NCI-H774 (cell line): ENCODE measurements around the gene CCDC54.
"Not testable (repeated sequence)": the region's sequence is repeated elsewhere in the genome, so short reads cannot be mapped to it uniquely, and the experiment has no call there.

Experiments
- DNase-seq: peaks from one replicate; lab custom pipeline; 2025; lab: John Stamatoyannopoulos, UW

CCDC54 gene

GRCh38 chr3:107377151-107377550, at the start of gene CCDC54:
Gene CCDC54 (plus strand): TSS chr3:107377439. CDS start chr3:107377588, 149 bp downstream.
- DNase-seq = no peak

GRCh38 chr3:107328069-107328468, 49.2 kb upstream of the CCDC54 start:
- no peak for DNase-seq

GRCh38 chr3:107329088-107329487, 48.2 kb upstream of the CCDC54 start:
- no peak for DNase-seq

GRCh38 chr3:107339690-107340089, 37.5 kb upstream of the CCDC54 start:
- not testable (repeated sequence) for DNase-seq

- DNase-seq = no peak
These were observed 32.5 kb upstream of the CCDC54 start for GRCh38 chr3:107344722-107345121.

- no peak for DNase-seq
These were observed 31.3 kb upstream of the CCDC54 start for GRCh38 chr3:107345822-107346405.

GRCh38 chr3:107346564-107346963, 30.7 kb upstream of the CCDC54 start:
- no peak for DNase-seq

- no peak for DNase-seq
These were observed 29.5 kb upstream of the CCDC54 start for GRCh38 chr3:107347751-107348150.

GRCh38 chr3:107356706-107357105, 20.5 kb upstream of the CCDC54 start:
- no peak for DNase-seq

GRCh38 chr3:107361633-107362032, 15.6 kb upstream of the CCDC54 start:
- no peak for DNase-seq

- DNase-seq = no peak
These were observed 12.2 kb upstream of the CCDC54 start for GRCh38 chr3:107365051-107365450.

GRCh38 chr3:107366766-107367165, 10.5 kb upstream of the CCDC54 start:
- no peak for DNase-seq

- no peak for DNase-seq
These were observed 9.9 kb upstream of the CCDC54 start for GRCh38 chr3:107367353-107367752.

GRCh38 chr3:107368654-107369398, 8.4 kb upstream of the CCDC54 start:
- no peak for DNase-seq

GRCh38 chr3:107369791-107370190, 7.4 kb upstream of the CCDC54 start:
- DNase-seq = no peak

GRCh38 chr3:107370907-107371306, 6.3 kb upstream of the CCDC54 start:
- DNase-seq = no peak

GRCh38 chr3:107372506-107372905, 4.7 kb upstream of the CCDC54 start:
- DNase-seq = no peak

- no peak for DNase-seq
These were observed 3.3 kb upstream of the CCDC54 start for GRCh38 chr3:107373896-107374295.

- DNase-seq = no peak
These were observed 1.6 kb upstream of the CCDC54 start for GRCh38 chr3:107375682-107376081.

- DNase-seq = no peak
These were observed 5.4 kb downstream of the CCDC54 start for GRCh38 chr3:107382631-107383030.

GRCh38 chr3:107384428-107384827, 7.2 kb downstream of the CCDC54 start:
- DNase-seq = no peak

GRCh38 chr3:107384907-107385306, 7.7 kb downstream of the CCDC54 start:
- no peak for DNase-seq

- no peak for DNase-seq
These were observed 10.3 kb downstream of the CCDC54 start for GRCh38 chr3:107387555-107387954.
